ENCODE measurements around the gene NEK6. TPM values are rescaled to one million over a fixed set of nuclear protein-coding genes. Genes with fewer than 3 reads are reported as not detected.

The NEK6 gene
- total RNA-seq, 2 donors from 2014 or later: 77.8 to 83.4 TPM

DNA sequence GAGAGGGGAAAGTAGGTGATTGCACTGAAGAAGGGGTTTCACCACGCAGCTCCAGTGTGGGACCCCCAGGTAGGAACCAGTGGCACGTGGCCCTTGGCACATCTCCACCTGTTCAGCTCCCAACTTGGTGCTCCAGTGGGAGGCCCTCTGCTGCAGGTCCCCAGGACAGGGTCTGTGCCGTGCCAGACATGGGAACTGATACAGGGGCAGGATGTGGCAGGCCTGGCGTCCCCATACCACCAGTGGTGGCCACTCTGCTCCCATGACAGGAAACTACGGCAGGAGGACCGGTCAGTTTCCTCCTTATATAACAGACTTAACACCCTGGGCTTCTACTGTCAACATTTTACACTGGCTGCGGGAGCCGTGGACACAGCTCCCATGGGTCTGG lies 90.2 kb downstream of the NEK6 start:
- Histone ChIP-seq H3K36me3 (peaks cover 6% of the 10 kb centered on the region), H3K4me1 (no peaks in the 10 kb centered on the region), H3K27me3 (no peaks in the 10 kb centered on the region), H3K27ac (no peak overlapping the region), H3K9ac (ENCODE audit: low read depth in 2 of 2, low read length in 2 of 2) (no peak overlapping the region), H3K4me3 (no peak overlapping the region), H3K9me3 (no peaks in the 10 kb centered on the region)
- DNase-seq: no peak
- TF ChIP-seq, protein P1, sequence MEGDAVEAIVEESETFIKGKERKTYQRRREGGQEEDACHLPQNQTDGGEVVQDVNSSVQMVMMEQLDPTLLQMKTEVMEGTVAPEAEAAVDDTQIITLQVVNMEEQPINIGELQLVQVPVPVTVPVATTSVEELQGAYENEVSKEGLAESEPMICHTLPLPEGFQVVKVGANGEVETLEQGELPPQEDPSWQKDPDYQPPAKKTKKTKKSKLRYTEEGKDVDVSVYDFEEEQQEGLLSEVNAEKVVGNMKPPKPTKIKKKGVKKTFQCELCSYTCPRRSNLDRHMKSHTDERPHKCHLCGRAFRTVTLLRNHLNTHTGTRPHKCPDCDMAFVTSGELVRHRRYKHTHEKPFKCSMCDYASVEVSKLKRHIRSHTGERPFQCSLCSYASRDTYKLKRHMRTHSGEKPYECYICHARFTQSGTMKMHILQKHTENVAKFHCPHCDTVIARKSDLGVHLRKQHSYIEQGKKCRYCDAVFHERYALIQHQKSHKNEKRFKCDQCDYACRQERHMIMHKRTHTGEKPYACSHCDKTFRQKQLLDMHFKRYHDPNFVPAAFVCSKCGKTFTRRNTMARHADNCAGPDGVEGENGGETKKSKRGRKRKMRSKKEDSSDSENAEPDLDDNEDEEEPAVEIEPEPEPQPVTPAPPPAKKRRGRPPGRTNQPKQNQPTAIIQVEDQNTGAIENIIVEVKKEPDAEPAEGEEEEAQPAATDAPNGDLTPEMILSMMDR (IDR thresholded peaks at IDR 0.05): no peak
- intact Hi-C loops (cut with DNase I): no loop called here

GRCh38 chr9:124348363-124348762 lies 90.6 kb downstream of the NEK6 start:
- H3K9ac ChIP-seq (ENCODE audit: low read depth in 2 of 2, low read length in 2 of 2): no peak overlapping the region
- H3K27ac ChIP-seq: no peak overlapping the region
- no peak overlapping the region for H3K4me3 ChIP-seq
- no peaks in the 10 kb centered on the region for H3K4me1 ChIP-seq
- H3K27me3 ChIP-seq: no peaks in the 10 kb centered on the region
- DNase-seq: no peak
- H3K9me3 ChIP-seq: no peaks in the 10 kb centered on the region
- H3K36me3 ChIP-seq: peaks cover 6% of the 10 kb centered on the region
- intact Hi-C loops (cut with DNase I): no loop called here
- TF ChIP-seq, protein P1 (IDR thresholded peaks at IDR 0.05): no peak

DNA sequence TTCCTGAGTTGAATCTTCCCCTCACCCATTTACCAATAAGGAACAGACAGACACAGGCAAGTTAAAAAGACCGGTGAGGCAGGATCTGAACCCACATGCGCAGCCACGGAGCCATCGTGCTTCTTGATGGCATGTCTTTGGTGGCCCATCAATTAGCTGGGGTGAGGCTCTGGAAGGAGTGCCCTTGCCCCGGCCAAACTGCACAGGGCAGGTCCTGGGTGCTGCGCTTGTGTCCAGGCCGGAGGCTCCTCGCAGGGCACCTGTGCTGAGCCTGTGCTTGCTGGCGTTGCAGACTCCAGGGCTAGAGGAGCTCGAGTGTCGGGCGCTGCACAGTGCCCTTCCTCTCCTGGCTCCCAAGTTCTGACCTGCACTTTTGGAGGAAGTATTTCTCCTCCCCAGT lies 91.1 kb downstream of the NEK6 start:
- no peak for DNase-seq
- H3K36me3 ChIP-seq: peaks cover 6% of the 10 kb centered on the region
- TF ChIP-seq, protein P1 (IDR thresholded peaks at IDR 0.05): no peak
- no peak overlapping the region for H3K4me3 ChIP-seq
- no peaks in the 10 kb centered on the region for H3K4me1 ChIP-seq
- no peaks in the 10 kb centered on the region for H3K9me3 ChIP-seq
- no peak overlapping the region for H3K9ac ChIP-seq (ENCODE audit: low read depth in 2 of 2, low read length in 2 of 2)
- intact Hi-C loops (cut with DNase I): no loop called here
- no peak overlapping the region for H3K27ac ChIP-seq
- no peaks in the 10 kb centered on the region for H3K27me3 ChIP-seq

GRCh38 chr9:124349267-124349666 lies 91.5 kb downstream of the NEK6 start:
- no peaks in the 10 kb centered on the region for H3K4me1 ChIP-seq
- TF ChIP-seq, protein P1 (IDR thresholded peaks at IDR 0.05): no peak
- H3K27ac ChIP-seq: no peak overlapping the region
- no peak overlapping the region for H3K9ac ChIP-seq (ENCODE audit: low read depth in 2 of 2, low read length in 2 of 2)
- peaks cover 6% of the 10 kb centered on the region for H3K36me3 ChIP-seq
- no peak for DNase-seq
- H3K27me3 ChIP-seq: no peaks in the 10 kb centered on the region
- H3K9me3 ChIP-seq: no peaks in the 10 kb centered on the region
- H3K4me3 ChIP-seq: no peak overlapping the region
- intact Hi-C loops (cut with DNase I): no loop called here

DNA sequence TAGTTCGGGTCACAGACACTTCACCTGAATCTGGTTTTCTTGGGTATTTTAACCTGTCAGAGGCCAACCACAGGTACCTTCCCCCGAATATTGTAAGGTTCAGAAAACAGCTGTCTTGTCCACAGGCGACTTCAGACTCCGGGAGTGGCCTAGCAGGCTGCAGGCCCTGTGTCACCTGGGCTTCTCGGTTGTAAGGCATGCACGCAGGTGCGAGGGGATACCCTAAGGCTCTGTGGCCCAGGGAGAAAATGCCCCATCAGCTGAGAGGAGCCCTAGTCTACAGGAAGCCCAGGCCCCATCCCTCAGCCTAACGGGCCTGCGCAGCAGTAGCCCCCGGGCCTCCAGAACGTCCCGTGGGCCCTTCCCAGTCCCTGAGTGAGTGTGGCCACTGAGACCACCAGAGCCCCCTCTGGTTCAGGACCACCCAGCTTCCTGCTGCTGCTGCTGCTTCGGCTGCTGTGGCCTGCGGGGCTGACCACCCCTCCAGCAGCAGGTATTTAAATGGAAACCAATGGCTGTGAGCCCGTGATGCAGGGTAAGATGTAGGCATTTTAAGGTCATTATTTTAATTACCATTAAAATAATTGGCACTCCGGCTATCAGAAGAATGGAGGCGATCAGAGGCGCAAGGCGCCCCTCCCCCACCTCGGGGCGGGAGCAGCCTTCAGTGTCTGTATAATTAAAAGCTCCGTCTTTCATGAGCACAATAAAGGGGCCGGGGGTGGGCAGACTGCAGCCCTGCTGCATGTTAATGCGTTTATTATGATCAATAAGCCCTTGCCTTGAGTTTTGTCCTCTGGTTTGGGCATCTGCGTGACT lies 92.1 kb downstream of the NEK6 start:
- TF ChIP-seq, protein P1 (IDR thresholded peaks at IDR 0.05): no peak
- Histone ChIP-seq H3K9me3 (no peaks in the 10 kb centered on the region), H3K27ac (no peak overlapping the region), H3K9ac (ENCODE audit: low read depth in 2 of 2, low read length in 2 of 2) (no peak overlapping the region), H3K27me3 (no peaks in the 10 kb centered on the region), H3K4me1 (no peaks in the 10 kb centered on the region), H3K36me3 (peaks cover 6% of the 10 kb centered on the region), H3K4me3 (no peak overlapping the region)
- intact Hi-C loops (cut with DNase I): no loop called here
- DNase-seq: no peak

Measured in colonic mucosa (tissue), 4 donors.